Kidney glomerular epithelial cell (primary cell): ENCODE measurements around the gene THRSP.

Source experiments
- DNase-seq: peaks from one replicate; lab custom pipeline; 2025; lab: John Stamatoyannopoulos, UW

The THRSP gene

GRCh38 chr11:78097666-78098385 is 34.2 kb downstream of the THRSP start:
- no peak for DNase-seq

GRCh38 chr11:78099666-78100065 is 36.0 kb downstream of the THRSP start:
- DNase-seq = no peak

- DNase-seq = no peak
These were observed 36.6 kb downstream of the THRSP start for GRCh38 chr11:78100261-78100660.

GRCh38 chr11:78100676-78101472 is 37.2 kb downstream of the THRSP start:
- no peak for DNase-seq

- no peak for DNase-seq
These were observed 45.7 kb downstream of the THRSP start for GRCh38 chr11:78109081-78110015.

GRCh38 chr11:78110351-78110750 is 46.7 kb downstream of the THRSP start:
- DNase-seq = no peak

GRCh38 chr11:78110830-78111229 is 47.2 kb downstream of the THRSP start:
- no peak for DNase-seq

GRCh38 chr11:78111298-78111697 is 47.6 kb downstream of the THRSP start:
- no peak for DNase-seq

- no peak for DNase-seq
These were observed 49.1 kb downstream of the THRSP start for GRCh38 chr11:78112582-78113275.
